ENCODE data around the gene ZEB1.

The ZEB1 gene

DNA sequence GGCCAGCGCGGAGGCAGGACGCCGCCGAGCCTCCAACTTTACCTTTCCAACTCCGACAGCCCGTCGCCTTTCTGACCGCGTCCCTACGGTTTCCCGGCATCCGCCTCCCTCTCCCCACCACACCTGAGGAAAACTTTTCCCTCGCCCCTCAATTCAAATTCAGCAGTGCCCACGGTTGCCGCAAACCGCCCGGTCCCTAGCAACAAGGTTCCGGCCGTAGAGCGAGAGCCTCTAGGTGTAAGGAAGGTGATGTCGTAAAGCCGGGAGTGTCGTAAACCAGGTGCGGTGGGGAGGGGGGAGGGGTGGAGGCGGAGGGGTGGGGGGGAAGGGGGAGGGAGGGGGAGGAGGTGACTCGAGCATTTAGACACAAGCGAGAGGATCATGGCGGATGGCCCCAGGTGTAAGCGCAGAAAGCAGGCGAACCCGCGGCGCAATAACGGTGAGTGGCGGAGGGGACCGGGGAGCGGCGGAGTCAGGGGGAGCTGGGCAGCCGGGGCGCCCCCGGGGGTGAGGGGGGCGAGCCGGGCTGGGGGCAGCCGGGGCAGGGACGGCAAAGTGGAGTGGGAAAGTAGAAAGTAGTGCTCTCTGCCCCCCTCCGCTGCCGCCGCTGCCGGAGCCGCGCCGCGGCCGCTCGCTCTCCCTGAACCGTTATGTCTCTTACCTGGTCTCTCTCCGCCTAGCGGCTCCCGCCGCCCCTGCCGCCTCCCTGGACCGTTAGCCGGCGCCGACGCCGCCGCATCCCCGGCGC is at the start of gene ZEB1:
TSS of gene ZEB1 (plus strand) at position 363 of the 748 bp plus-strand sequence. CDS start at position 382, 19 bp downstream.
- DNase-seq (ENCODE audit: low read depth), result peak; percentile 92

DNA sequence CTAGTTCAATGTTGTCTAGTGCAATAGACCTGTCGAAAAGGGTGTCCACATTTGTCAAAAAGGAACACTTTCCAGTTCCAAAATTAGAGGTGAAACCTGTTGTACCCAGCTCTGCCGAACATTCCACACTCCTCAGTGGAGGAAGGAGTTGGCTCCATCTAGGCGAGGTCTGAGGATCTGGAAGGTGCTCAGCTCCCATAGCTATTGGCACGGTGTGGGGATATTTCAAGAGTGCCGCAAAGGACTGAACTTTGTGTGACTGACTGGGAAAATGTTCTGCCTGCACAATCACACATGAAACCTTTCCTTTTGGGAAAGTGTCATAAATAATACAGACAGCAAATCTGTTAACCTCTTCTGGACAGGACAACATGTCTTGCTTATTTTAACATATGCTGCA is 48.1 kb upstream of the ZEB1 start:
- DNase-seq (ENCODE audit: low read depth), result no peak

DNA sequence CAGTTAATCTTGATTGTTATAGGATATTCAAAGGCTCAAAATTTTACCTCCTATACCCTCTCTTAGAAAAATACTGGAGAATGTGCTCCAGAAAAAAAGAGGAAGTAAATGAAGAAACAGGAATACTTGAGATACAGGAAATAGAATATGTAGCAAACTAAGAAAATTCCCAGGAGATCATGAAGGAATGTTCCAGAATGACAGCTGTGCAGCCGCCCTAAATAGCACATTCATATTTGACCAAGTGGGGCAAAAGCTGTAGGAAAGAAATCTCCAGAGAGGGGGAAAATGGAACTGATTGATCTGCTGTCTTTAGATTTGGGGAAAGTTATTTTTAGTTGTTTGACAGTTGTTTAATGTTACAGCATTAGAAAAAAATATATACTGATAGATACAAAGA is 46.2 kb upstream of the ZEB1 start:
- DNase-seq (ENCODE audit: low read depth), result no peak

DNA sequence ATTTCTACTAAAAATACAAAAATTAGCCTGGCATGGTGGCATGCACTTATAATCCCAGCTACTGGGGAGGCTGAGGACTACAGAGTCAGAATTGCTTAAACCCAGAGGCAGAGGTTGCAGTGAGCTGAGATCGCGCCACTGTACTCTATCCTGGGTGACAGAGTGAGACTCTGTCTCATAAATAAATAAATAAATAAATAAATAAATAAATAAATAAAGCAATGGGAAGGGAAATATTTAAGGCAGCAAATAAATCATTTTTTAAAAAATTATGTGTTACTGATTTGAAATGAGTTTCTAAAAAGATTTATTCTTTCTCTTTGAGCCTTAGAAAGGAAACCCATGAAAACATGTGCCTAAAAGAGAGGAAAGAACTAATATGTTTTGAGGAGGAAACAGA is 45.2 kb upstream of the ZEB1 start:
- DNase-seq (ENCODE audit: low read depth), result no peak

DNA sequence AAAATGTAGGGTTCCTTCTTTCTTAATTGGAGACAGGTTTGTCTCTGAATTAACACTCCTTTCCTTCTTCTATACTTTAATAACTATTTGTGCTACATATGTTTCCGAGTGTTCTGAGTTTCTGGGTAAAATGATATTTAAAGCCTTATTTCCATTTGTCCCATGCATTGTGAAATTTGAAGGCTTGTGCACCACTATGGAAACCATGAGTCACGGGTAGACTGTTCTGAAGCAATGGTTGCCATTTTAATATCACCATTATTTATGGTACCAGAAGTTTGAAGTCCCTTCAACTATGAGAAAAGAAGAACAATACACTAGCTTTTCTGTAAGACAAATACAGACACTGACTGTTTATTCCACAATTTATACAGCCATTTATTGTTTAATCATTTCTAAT is 44.7 kb upstream of the ZEB1 start:
- peak; percentile 77 for DNase-seq (ENCODE audit: low read depth)

DNA sequence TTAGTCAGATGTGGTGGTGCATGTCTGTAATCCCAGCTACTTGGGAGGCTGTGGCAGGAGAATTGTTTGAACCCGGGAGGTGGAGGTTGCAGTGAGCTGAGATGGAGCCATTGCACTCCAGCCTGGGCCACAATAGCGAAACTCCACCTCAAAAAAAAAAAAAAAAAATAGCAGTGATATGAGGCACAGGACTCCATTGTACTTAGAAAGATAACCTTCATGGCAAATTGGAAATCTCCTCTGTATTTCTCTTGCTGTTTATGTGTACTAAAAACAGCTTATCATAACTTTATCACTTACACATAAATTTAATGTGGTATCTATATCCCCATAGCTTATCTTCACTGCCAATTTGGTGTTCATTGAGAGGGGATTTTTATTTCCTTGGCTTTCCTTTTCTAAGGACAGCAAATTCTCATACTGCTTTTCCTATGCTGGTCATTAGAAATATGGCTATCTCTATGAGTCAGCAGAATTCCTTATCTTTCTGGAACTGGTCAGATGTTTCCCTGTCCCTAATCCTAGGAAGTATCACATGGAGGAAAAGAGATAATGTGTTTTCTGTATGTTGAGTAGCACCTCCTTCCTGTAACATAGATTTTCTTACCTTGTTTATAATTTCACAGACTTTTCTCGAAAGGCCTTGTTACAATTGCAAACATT is 40.6 kb upstream of the ZEB1 start:
- DNase-seq (ENCODE audit: low read depth), result peak; percentile 20

DNA sequence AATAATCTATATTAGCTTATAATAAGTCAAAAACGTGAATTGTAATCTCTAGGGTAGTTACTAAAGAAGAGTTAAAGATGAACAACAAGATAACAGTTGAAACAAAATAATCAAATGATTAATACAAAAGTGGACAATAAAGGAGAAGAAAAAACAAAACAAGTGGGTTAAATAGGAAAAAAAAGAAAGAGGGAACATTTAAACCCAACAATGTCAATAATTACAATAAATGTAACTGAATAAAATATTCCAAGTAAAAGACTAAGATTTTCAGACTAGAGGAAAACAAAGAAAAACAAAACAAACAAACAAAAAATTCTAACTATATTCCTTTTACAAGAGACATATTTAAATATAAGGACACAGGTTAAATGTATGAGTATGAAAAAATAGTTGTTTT is 38.0 kb upstream of the ZEB1 start:
- DNase-seq (ENCODE audit: low read depth), result no peak

DNA sequence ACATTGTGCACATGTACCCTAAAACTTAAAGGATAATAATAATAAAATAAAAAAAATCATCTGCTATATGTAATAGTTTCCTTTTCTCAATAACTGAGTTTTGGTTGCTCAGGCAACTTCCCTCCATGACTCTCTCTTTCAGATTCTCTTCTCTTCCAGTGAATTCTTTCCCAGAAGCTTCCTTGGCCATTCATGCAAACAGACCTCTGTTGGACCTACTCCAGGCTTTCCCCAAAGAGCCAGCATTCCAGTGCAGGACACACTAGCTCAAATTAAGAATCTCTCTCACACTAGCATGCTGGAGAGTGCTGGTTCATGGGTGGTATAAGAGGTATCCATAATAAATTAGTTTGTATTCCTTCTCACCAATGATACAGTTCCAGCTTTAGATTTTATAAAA is 31.0 kb upstream of the ZEB1 start:
- DNase-seq (ENCODE audit: low read depth), result no peak

DNA sequence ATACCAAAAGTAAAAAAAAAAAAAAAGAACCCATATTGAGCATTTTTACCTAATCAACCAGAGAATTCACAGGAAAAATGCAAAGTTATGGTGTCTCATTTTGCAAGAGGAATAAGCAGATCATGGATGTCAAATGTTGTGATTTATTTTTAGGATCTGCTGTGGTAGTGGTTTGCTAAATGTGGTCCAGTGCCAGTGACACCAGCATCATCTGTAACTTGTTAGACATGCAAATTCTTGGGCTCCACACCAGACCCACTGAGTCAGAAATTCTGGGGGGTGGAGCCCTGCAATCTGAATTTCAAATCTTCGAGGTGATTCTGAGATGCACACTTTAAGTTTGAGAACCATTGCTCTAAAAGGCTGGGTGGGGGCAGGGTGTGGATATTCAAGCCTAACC is 30.1 kb upstream of the ZEB1 start:
- no peak for DNase-seq (ENCODE audit: low read depth)

DNA sequence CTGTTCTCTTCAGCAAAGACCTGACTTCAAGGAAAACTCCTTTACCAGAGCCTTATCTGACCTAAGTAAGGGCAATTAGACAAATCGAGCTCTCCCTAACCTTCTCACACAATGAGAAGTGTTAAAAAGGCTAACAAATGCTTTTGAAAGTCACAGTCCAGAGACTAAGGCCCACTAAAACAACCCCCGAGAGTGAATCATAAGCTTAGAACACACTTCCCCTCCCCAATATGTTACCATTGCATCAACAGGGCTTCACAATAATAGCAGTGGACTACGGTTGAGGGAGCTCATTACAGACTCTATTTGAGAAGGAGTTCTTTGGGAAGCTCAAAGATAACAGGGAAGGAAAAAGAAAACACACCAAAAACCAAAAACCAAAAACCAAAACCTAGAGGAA is 28.6 kb upstream of the ZEB1 start:
- no peak for DNase-seq (ENCODE audit: low read depth)

DNA sequence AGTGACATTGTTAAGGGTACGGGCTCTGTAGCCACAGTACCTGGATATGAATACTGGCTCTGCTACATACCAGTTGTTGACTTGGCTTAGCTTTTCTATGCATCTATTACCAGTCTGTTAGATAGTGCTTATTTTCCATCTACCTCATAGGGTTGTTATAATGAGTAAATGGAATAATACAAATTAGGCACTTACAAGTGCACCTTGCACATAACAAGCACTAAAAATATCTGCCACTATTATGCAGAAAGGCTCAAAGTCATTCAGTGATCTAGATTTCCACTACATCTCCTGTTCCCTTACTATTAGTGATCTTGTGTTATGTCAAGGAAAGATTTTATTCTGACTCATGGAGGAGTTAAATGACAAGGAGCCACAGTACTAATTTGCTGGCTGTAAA is 27.9 kb upstream of the ZEB1 start:
- no peak for DNase-seq (ENCODE audit: low read depth)

DNA sequence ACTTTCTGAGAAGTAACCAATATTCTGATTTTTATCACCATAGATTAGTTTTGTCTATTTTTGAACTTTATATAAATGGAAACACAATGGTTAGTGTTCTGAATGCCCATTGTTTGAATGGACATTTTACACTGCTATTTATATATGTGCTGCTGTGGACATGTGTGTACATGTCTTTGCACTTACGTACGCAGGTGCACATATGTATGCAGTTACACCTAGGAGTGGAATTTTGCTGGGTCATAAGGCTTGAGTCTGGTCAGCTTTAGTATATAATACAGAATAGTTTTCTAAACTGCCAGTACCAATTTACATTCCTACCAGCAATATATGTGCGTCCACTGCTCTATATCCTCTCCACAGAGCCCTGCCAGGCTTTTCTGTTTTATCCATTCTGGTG is 24.5 kb upstream of the ZEB1 start:
- DNase-seq (ENCODE audit: low read depth), result no peak

DNA sequence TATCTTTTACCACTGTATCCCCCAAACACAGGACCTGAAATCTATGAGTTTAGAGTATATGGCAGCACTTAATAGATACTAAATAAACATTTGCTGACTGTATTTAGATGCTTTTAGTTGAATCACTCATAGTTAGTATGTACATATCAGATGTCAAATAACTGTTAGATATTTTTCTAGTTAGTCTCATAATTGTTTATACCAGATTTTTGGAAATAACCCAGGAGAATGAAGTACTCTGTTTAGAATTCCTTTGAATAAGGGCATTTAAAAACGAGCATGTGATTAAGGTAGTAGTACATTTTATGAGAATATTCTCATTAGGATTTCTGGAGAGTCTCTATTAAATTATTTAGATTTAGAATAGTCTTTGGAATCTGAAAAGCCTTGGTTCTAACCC is 22.3 kb upstream of the ZEB1 start:
- DNase-seq (ENCODE audit: low read depth), result peak; percentile 31

DNA sequence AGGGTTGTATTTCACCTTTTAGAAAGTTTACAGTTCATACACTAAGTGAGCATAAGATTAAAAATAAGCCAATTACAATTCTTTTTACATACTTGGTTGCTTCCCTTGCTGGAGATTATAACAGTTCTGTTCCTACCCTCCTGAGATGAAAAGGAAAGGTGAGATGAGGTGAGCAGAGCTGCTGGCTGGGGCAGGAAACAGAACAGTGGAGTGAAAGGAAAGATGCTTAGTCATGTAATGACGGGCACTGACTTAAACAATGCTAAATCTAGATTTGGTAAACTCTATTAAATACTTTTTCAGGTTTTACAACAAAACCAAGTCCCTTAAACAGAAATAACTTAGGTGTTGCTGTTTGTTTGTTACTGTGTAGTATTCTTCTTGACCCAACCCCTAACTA is 19.9 kb upstream of the ZEB1 start:
- DNase-seq (ENCODE audit: low read depth), result peak; percentile 54

DNA sequence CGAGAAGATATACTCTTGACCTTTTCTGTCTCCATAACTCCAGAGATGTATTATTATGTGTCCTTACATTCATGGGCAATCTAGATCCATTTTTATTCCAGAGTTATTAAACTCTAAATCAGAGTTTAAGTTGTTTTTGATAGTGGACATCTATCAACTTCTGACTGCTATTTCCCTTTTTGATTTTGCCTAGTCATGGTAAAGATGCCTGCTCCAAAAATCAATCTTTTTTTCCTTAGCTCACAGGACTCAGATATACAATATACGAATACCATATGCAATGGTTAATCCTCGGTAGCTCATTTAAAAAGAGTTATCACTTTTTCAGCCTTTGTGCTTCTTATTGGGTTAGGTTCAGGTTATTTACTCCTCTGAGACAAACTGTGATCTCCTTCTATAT is 15.8 kb upstream of the ZEB1 start:
- DNase-seq (ENCODE audit: low read depth), result no peak

DNA sequence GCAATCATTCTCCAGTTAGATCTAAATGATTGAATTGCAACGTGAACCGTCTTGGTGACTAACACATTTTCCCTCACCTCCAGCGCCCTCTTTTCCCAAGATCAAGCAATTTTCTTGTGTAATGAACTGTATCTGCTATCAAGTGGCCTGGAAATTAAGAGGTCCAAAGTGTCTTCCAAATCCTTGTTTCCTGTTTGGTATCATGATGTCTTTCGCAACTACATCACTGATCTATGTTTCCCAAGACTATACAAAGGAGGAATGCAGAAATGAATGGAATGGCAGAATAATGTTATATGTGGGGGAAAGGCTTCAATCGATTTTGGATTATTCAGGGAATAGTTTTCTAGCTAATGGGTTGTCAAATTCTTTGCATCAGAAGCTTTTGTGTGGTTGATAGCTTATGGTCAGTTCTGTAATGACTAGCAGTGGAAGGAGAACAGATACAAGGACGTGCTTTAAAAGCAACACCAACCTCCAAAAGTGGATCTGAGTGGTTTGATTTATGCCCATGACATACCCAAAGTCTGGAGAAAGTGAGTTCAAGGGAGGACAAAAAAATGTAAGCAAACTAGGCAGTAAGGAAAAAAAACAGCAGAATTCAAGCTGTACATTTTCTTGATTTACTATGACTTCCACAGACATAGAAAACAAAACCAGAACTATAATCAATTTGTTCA is 14.6 kb upstream of the ZEB1 start:
- peak; percentile 86 for DNase-seq (ENCODE audit: low read depth)

DNA sequence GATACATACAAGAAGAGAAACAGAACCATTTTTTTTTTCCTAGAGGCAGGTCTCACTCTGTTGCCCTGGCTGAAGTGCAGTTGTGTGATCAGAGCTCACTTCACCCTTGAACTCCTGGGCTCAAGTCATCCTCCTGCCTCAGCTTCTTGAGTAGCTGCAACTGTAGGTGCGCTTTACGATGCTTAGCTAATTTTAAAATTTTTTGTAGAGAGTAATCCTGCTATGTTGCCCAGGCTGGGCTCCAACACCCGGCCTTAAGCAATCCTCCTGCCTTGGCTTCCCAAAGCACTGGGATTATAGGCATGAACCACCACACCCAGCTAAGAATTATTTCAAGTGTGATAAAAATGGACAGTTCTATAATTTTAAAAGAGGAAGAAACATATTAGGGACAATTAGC is 5.6 kb upstream of the ZEB1 start:
- no peak for DNase-seq (ENCODE audit: low read depth)

DNA sequence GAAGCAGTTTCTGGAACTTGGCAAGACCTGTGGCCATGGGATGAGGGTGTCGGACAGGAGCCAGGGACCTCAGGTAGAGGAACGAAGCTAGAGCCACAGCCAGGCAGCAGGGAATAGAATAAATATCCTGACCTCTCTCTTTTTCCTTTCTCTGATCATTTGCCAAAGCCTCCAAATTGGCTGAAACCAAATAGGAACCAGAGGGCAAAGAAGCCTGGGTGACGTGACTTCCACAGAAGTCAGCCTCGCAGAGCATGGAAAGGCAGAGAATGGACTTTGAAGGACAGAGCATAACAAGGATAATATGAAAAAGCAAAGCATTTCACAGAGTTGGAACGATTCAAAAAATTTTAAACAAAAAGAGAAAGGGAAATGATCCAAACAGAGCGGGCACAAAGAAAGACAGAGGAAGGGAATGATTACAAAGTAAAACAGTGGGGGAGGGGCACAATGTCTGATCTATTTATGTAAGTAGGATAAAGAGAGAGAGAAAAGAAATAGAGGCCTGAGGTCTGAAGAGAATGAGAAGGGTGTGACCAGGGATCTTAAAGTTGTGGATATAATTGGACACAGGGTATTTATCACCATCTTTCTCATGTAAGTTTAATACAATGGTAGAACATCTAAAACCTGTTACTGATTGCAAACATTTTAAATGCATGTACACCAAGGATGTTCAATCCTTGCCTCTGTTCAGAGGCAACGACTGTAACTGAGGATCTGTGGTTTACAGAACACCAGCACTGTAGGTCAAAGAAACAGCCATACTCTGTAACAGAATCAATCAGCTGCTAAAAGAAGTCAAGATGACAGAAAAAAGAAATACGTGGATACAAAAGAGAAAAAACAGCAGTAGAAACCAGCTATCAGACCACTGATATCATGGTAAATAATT is 4.5 kb upstream of the ZEB1 start:
- DNase-seq (ENCODE audit: low read depth), result no peak

DNA sequence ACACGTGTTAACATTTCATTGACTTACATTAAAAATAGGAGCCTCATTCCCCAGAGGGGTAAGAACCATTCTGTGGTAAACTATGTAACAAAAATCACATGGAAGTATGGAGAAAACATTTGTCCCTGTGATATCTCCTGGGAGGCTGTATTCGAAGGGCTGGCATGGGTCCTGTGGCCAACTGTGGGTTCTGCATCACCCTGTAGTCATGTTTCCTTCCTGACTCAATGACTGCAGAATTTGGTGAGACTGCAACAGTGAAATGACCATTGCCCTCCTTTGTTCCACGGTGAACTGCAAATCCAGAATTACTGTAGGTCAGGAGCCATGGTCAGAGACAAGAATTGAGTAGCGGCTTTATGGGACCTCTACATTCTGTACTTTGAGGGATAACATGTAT is 3.6 kb upstream of the ZEB1 start:
- peak; percentile 50 for DNase-seq (ENCODE audit: low read depth)

DNA sequence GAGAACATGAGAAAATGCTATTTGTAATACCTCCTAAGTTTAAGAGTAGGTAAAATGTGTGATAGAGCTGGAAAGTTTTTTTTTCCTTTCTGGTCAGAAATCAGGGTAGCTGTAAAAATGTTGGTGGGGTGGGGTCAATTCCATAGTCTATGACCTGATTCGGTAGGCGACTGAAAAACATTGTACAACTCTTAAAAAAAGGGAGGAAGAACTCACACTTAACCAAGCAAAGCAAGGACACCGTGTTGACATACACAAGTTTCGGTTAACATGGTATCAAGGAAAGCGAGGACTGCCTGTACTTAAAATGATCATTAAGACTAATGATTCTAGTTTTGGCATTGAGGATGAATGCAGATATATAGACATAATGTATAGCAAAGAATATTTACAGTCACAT is 1.8 kb upstream of the ZEB1 start:
- DNase-seq (ENCODE audit: low read depth), result no peak

DNA sequence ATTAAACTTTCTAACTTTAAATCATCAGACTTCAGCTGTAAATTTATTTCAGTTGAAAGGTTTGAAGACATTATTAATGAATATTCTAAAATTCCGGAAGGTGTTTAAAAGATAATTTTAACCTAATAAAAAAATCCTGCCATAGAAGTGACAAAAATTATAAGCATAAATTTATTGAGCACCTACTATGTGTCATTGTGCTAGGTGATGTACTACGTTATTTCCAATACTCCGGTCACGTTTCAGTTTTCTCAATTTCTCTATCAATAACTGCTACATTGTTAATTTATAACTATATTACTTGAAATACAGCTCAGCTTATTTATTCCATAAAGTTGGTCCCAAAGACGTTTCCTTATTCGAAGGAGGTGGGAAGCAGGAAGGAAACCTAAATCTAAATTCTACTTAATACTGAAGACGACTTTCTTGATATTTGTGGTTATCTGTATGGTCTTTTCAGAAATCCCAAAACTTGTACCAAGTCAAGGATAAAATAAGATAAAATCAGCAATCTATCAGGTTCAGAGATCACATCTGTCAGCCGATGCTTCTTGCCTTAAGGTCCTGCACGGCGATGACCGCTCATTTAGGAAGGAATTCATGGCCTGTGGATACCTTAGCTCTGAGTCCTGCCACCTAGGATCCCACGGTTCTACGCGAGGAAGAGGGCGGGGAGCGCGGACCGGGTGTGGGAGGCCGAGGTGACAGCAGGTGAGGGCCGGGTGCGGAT is 1.2 kb upstream of the ZEB1 start:
- DNase-seq (ENCODE audit: low read depth), result no peak

DNA sequence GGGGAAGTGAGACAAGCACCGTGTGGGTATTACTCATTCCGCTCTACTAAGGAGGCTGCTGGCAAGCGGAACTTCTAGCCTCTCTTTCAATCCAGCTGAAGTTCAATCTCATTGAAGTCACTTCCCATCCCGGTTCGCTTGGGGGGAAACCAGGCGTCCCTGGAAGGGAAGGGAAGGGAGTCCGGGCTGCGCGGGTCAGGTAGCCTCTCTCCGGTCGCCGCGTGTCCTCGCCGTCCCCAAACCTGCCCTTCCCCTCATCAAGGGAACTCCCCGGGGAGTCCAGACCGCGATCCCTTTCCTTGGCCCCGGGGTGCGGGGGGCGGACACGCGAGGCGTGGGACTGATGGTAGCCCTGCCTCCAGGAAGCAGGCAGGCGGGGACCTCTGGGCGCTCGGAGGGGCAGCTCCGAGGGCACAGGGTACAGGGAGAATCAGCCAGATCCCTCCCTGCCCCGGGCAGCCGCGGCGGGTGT is 598 bp upstream of the ZEB1 start:
- peak; percentile 82 for DNase-seq (ENCODE audit: low read depth)
